Measurements from ENCODE around the gene ORAI3. TPM values are rescaled to one million over a fixed set of nuclear protein-coding genes. Genes with fewer than 3 reads are reported as not detected.

ORAI3 gene
- total RNA-seq, 1 donor from 2014 or later: 9.5 TPM

DNA sequence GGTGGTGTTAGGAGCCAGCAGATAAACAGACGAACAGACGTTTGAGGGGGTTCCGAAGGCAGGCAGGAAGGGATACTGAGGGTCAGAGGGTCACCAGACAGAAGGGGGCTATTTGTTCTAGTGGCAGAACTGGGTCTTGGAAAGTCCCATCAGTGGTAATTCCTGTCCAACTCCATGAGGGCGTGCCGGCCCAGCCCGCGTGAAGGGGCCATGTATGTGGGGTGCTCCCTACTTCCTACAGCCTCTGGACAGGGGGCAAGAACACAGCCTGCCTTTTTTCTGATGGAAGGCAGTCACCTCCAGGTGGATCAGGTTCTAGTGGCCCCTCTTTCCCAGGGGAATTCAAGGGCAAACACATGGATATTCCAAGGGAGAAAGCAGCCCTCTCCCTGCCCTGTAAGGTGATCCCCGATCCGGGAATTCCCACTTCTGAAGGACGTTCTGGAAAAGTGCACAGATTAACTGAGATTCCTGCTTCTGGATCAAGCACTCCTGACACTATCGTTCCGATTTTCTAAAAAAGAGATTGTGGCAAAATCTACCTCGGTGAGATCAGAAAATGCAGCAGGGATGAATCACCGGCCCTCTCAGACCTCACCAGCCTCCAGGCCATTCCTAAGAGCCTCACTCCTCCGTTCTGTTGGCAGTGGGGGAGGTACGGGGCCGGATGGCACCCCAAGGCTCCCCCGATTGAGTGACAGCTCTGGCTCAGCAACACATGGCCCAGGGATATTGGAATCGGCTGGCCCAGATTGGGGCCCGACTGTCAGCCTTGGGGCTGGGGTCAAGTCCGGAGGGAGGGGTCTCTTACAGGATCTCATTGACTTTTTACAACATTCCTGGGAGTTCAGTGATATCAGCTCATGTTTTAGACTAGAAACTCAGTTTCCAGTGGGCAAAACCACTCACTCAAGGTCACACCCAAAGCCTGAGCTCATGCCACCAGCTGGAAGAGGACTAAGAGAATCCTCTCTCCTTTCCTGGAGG is 49.1 kb downstream of the ORAI3 start:
- no peak for DNase-seq (ENCODE audit: low spot score)
- intact Hi-C loops (cut with DNase I): no loop called here

DNA sequence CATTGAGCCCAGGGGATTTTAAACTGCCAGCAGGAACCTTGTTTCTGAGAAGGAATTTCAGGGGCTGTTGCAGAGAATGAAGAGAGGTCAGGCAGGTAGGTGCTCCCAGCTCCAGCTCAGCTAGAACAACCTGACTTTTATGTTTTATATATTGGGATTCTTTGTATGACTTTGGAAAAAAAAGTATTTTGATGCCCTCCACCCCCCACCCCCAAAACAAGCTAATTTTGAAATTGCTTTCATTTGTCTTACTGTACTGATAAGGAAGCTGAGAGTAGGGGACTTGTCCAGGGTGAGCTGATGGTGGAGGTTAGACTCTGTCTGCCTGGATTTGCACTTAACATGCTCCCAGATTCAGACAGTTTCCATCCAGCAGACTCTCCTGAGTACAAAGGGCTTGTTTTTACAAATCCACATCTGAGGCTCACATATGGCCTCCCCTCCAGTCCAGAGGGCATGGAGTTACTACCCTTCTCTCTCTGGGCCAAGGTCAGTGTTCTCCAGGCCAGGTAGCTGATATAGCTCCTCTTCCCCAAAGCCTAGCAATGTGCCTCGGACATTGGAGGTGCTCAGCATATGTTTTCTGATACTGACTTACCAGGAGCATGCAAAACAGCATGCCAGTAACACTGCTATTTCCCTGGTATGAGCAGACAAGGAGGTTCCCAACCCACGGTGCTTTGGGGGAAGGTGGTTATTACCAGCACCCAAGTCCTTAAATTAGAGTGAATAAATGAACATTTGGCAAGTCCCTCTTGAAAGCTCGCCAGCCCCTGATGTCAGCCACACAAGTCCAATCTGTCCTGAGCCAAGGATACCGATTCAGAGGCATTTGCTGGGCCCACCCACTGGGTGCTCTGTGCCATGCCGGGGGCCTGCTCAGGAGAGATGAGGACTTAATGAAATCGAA is 50.2 kb downstream of the ORAI3 start:
- intact Hi-C loops (cut with DNase I): no loop called here
- DNase-seq (ENCODE audit: low spot score): no peak

DNA sequence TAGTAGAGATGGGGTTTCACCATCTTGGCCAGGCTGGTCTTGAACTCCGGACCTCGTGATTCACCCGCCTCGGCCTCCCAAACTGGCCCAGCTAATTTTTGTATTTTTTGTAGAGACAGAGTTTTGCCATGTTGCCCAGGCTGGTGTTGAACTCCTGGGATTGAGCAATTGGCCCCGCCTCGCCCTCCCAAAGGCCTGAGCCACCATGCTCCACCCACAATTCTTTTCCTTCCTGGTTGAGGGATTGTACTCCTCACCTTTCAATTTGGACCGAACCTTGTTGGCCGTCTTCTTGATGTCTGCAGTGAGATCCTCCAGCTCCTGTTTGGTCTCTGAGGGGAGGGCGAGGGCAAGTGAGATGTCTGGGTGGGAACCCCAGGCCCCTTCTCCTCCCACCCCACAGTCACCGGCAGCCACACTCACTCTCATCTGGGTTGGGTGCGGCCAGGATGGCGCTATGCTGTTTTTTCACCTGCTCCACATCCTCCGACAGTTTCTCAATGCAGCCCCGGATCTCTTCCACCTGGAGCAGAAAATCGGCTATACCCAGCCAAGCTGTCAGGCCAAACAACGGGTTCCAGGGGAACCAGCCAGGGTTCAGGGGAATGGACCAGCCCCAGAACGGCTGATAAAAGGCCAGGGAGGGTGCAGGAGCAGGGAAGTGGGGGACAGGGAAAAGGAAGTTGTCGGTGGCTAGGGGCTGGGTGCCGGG is 52.0 kb downstream of the ORAI3 start:
- no peak for DNase-seq (ENCODE audit: low spot score)

DNA sequence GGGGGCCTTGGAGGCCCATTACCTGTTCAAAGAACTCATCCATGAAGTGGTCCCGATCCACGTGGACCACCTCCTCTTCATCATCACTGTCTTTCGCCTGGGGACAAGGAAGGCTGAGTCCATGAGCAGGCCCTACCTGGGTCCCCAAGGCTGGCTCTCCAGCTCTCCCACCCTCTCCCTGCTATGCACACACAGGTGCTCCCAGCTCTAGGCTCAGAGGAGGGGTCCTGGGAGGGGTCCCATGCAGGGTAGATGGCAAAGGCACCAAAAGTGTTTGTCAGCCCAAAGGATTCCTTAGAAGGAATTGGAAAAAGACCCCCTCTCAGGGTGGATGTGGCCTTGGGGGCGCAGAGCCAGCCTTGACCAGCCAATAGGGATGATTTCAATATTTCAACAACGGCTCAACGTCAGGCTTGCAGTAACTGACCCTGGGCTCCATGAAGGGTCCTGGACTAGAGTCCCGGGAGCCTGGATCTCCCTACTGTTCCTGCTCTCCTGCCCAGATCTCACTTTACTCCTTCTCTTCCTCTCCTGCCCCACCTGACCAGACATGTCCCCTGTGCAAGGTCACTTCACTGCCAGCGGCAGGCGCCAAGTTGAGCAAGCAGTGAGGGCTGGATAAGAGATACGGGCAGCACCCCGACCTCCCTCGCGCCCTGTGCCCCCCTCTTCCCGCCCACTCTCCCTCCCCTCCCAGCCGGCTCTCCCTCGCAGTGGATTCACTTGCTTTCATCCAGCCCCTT is 52.8 kb downstream of the ORAI3 start:
- intact Hi-C loops (cut with DNase I): no loop called here
- no peak for DNase-seq (ENCODE audit: low spot score)

More for the DNA sequence above, 52.0 kb downstream of the ORAI3 start:
- intact Hi-C loops (cut with DNase I): no loop called here

DNA sequence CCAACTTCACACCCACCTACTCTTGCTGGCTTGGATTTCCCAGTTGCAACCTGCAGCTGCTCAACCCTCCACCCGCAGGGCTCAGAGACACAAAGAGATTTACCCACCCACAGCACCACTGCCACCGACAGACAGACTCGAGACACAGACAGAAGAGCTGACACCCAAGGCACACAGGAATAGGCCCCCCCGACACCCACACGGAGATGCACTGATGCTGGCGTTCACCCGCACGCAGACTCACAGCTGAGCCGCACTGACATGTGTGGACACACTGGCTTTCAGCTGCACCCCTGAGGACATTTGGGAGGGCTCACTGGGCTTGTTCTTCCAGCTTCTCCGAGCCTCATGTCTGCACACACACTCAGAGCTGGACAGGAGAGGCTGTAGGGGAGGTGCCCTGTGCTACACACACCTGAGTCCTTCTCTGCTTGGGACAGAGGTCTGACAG is 53.4 kb downstream of the ORAI3 start:
- intact Hi-C loops (cut with DNase I): no loop called here
- no peak for DNase-seq (ENCODE audit: low spot score)

DNA sequence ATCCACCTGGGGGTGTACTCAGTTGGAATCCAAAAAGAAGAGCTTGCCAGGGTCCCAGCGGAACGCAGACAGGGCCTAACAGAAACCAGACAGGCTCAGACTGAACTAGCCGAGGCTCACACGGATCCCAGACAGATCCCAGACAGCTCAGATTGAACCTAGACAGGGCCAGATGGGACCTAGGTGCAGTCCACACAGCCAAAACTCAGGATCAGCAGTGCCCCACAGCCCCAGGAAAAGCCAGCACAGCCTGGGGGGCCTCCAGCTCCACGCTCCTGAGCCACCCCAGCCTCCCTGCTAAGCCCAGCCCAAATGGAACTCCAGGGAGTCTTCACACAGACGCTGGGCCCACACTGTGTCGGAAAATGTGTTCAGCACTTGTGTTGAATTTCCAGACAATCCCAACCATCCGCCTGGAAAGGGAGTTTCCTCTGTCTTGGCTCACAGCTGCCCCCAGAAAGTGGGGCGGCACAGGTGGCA is 54.0 kb downstream of the ORAI3 start:
- intact Hi-C loops (cut with DNase I): no loop called here
- no peak for DNase-seq (ENCODE audit: low spot score)

DNA sequence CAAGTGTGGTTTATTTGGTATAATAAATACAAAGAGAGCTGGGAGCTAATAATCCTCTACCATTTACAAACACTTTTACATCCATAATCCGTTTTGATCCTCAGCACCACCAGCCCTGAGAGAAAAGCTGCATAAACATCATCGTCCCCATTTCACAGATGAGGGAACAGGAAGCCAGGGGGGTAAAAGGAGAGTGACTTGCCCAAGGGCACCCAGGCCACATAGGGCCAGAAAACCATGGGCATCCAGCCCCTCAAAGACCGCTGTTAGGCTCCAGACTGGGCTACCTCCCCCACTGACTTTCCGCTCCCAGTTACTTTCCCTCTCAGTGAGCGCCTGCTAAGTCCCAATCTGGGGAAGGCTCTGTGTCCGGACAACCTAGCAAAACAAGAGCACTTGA is 54.9 kb downstream of the ORAI3 start:
- no peak for DNase-seq (ENCODE audit: low spot score)
- intact Hi-C loops (cut with DNase I): no loop called here

Other genes with a start within 250 kb of the ORAI3 start
- gene SRCAP, start 249.9 kb upstream of the ORAI3 start, total RNA-seq: 47.8 TPM
- 13.2 TPM for gene PHKG2, start 200.6 kb upstream of the ORAI3 start, total RNA-seq
- 1.0 TPM for gene CFAP119, start 187.0 kb upstream of the ORAI3 start, total RNA-seq
- 47.9 TPM for gene RNF40, start 186.7 kb upstream of the ORAI3 start, total RNA-seq
- gene ZNF629, start 161.9 kb upstream of the ORAI3 start, total RNA-seq: 22.7 TPM
- gene BCL7C, start 55.0 kb upstream of the ORAI3 start, total RNA-seq: 27.6 TPM
- gene CTF1, start 52.5 kb upstream of the ORAI3 start, total RNA-seq: 17.7 TPM
- 8.0 TPM for gene FBXL19, start 25.5 kb upstream of the ORAI3 start, total RNA-seq
- gene SETD1A, start 8.7 kb downstream of the ORAI3 start, total RNA-seq: 9.6 TPM
- gene HSD3B7, start 36.1 kb downstream of the ORAI3 start, total RNA-seq: 5.4 TPM
- 1.6 TPM for gene STX1B, start 61.6 kb downstream of the ORAI3 start, total RNA-seq
- gene STX4, start 84.5 kb downstream of the ORAI3 start, total RNA-seq: 41.1 TPM
- 5.9 TPM for gene ZNF668, start 125.2 kb downstream of the ORAI3 start, total RNA-seq
- gene ZNF646, start 125.4 kb downstream of the ORAI3 start, total RNA-seq: 9.6 TPM
- gene PRSS53, start 139.9 kb downstream of the ORAI3 start, total RNA-seq: 0.59 TPM
- gene VKORC1, start 145.7 kb downstream of the ORAI3 start, total RNA-seq: 42.1 TPM
- gene BCKDK, start 159.3 kb downstream of the ORAI3 start, total RNA-seq: 56.4 TPM
- 56.5 TPM for gene KAT8, start 168.6 kb downstream of the ORAI3 start, total RNA-seq
- gene PRSS8, start 186.7 kb downstream of the ORAI3 start, total RNA-seq: not detected
- gene PRSS36, start 201.0 kb downstream of the ORAI3 start, total RNA-seq: 1.1 TPM
- gene FUS, start 231.1 kb downstream of the ORAI3 start, total RNA-seq: 158 TPM

Measured in cardiac septum (tissue), 1 donor.